IMR-90 (cell line): ENCODE results near the gene EIF4A3. TPM values are rescaled to one million over a fixed set of nuclear protein-coding genes. Genes with fewer than 3 reads are reported as not detected.

ENCODE experiments used
- ATAC-seq: fragments of 200-7000 bp; cut with Tn5 transposase; 2 replicates; pipeline ENCODE4 v1.9.1; 2020; ENCODE audit warnings: low read depth, mild to moderate bottlenecking, moderate library complexity
- BruUV-seq: library from RNA; stranded (reverse); fragments of 400-500 nt; replicated peaks from 2 replicates; lab custom pipeline; 2021; lab: Mats Ljungman, UMichigan
- CTCF ChIA-PET: fragments of 300-600 bp; formaldehyde crosslinking; extraction: SDS; loops from one replicate; lab custom pipeline; 2021; ENCODE audit warnings: antibody characterized with exemption; lab: Yijun Ruan, JAX
- POLR2A ChIA-PET: fragments of 300-600 bp; sonication (Branson Sonifier 250); formaldehyde crosslinking; loops from one replicate; lab custom pipeline; 2022; ENCODE audit warnings: antibody characterized with exemption; ENCODE audit not compliant: unreplicated experiment; lab: Charles Lee
- DNase-seq: peaks from one replicate; pipeline ENCODE4 v3.0.0; 2013
- H2AFZ ChIP-seq: replicated peaks from 2 replicates; pipeline ENCODE3; 2013; ENCODE audit warnings: low read length, mild to moderate bottlenecking; ENCODE audit not compliant: poor library complexity
- H2AK5ac ChIP-seq: 2 replicates; pipeline ENCODE4 v1.6.1; 2013; ENCODE audit warnings: low read depth, low read length, inconsistent platforms
- H2AK9ac ChIP-seq: replicated peaks from 2 replicates; pipeline ENCODE3; 2013; ENCODE audit warnings: mild to moderate bottlenecking, low read depth, low read length, moderate library complexity; ENCODE audit not compliant: poor library complexity
- H2BK120ac ChIP-seq: 2 replicates; pipeline ENCODE4 v1.6.1; 2013; ENCODE audit warnings: low read depth, low read length, inconsistent platforms
- H2BK15ac ChIP-seq: 3 replicates; pipeline ENCODE4 v1.6.1; 2013; ENCODE audit warnings: low read depth, low read length, inconsistent platforms
- H2BK20ac ChIP-seq: 2 replicates; pipeline ENCODE4 v1.6.1; 2013; ENCODE audit warnings: low read depth, mild to moderate bottlenecking, inconsistent platforms, low read length, moderate library complexity
- H2BK5ac ChIP-seq: 2 replicates; pipeline ENCODE4 v1.6.1; 2013; ENCODE audit warnings: mild to moderate bottlenecking, low read depth, low read length, inconsistent platforms; ENCODE audit not compliant: poor library complexity, severe bottlenecking
- H3K14ac ChIP-seq: replicated peaks from 2 replicates; pipeline ENCODE4 v1.6.1; 2013; ENCODE audit warnings: low read depth, low read length, inconsistent platforms
- H3K18ac ChIP-seq: 2 replicates; pipeline ENCODE4 v1.6.1; 2013; ENCODE audit warnings: low read depth, low read length, control low read depth
- H3K23ac ChIP-seq: 2 replicates; pipeline ENCODE4 v1.6.1; 2013; ENCODE audit warnings: low read depth, low read length, inconsistent platforms
- H3K27ac ChIP-seq: 2 replicates; pipeline ENCODE4 v1.5.1; 2013; ENCODE audit warnings: mild to moderate bottlenecking, control low read depth, low read length; ENCODE audit not compliant: insufficient read depth
- H3K27me3 ChIP-seq: 2 replicates; pipeline ENCODE4 v1.6.1; 2013; ENCODE audit warnings: low read length; ENCODE audit not compliant: control insufficient read depth, insufficient read depth
- H3K36me3 ChIP-seq: 2 replicates; pipeline ENCODE4 v1.6.1; 2013; ENCODE audit warnings: low read length, mixed read lengths; ENCODE audit not compliant: control insufficient read depth, insufficient read depth
- H3K4ac ChIP-seq: 2 replicates; pipeline ENCODE4 v1.6.1; 2013; ENCODE audit warnings: low read depth, low read length, inconsistent platforms
- H3K4me1 ChIP-seq: 2 replicates; pipeline ENCODE4 v1.6.1; 2013; ENCODE audit warnings: low read length, mixed read lengths; ENCODE audit not compliant: control insufficient read depth, insufficient read depth
- H3K4me2 ChIP-seq: 2 replicates; pipeline ENCODE4 v1.6.1; 2013; ENCODE audit warnings: low read depth, mild to moderate bottlenecking, control low read depth, low read length, moderate library complexity
- H3K4me3 ChIP-seq: 2 replicates; pipeline ENCODE4 v1.5.1; 2013; ENCODE audit warnings: low read depth, mild to moderate bottlenecking, control low read depth, low read length, moderate library complexity; ENCODE audit not compliant: insufficient read depth
- H3K56ac ChIP-seq: 2 replicates; pipeline ENCODE4 v1.6.1; 2013; ENCODE audit warnings: low read length, inconsistent platforms; ENCODE audit not compliant: insufficient read depth; ENCODE audit errors: extremely low read depth
- H3K79me1 ChIP-seq, 2 experiments: 2 replicates each; pipeline ENCODE4 v1.6.1; 2013; ENCODE audit warnings: low read length in 2 of 2, inconsistent platforms in 1 of 2, low read depth in 1 of 2
- H3K9ac ChIP-seq: 2 replicates; pipeline ENCODE4 v1.6.1; 2013; ENCODE audit warnings: low read depth, low read length, control low read depth
- H3K9me1 ChIP-seq: 2 replicates; pipeline ENCODE4 v1.6.1; 2013; ENCODE audit warnings: low read length, inconsistent platforms; ENCODE audit not compliant: insufficient read depth
- H3K9me3 ChIP-seq: 2 replicates; pipeline ENCODE4 v1.6.1; 2013; ENCODE audit warnings: low read length; ENCODE audit not compliant: control insufficient read depth, insufficient read depth
- H4K20me1 ChIP-seq: 2 replicates; pipeline ENCODE4 v1.6.1; 2013; ENCODE audit warnings: low read length, inconsistent platforms; ENCODE audit not compliant: insufficient read depth
- H4K5ac ChIP-seq: 2 replicates; pipeline ENCODE4 v1.6.1; 2013; ENCODE audit warnings: mild to moderate bottlenecking, low read depth, low read length, control low read depth
- H4K8ac ChIP-seq, 2 experiments: 2 replicates each; pipeline ENCODE4 v1.6.1; 2013; ENCODE audit warnings: low read depth in 2 of 2, low read length in 2 of 2, control low read depth in 1 of 2, inconsistent platforms in 1 of 2
- H4K91ac ChIP-seq: 2 replicates; pipeline ENCODE4 v1.6.1; 2013; ENCODE audit warnings: low read depth, low read length, inconsistent platforms; ENCODE audit not compliant: insufficient read depth
- BHLHE40 ChIP-seq: fragments of 150-350 bp; IDR thresholded peaks from 2 replicates; pipeline ENCODE4 v1.6.1; 2016; ENCODE audit warnings: mild to moderate bottlenecking, low read depth, low read length
- WGBS, 2 experiments: methylation state at CpG; one replicate each; pipeline versions ENCODE4 v1.1.5 to v1.1.7; 2013; ENCODE audit warnings: missing lambda C conversion rate in 2 of 2; ENCODE audit not compliant: insufficient read length in 1 of 2; ENCODE audit errors: extremely low coverage in 2 of 2; 5-methylcytosine and 5-hydroxymethylcytosine counted together
- dilution Hi-C: fragments of 300-500 bp; cut with HindIII; formaldehyde crosslinking; loops from one replicate; pipeline ENCODE4 v1.14.3; 2018; ENCODE audit warnings: low sequenced_read_pairs; ENCODE audit not compliant: unreplicated experiment
- in situ Hi-C: fragments of 300-500 bp; cut with MboI; formaldehyde crosslinking; loops from 3 replicates; pipeline ENCODE4 v1.14.3; 2019; ENCODE audit warnings: low sequenced_read_pairs, inconsistent platforms, mixed read lengths
- intact Hi-C: fragments of 100-400 bp; cut with micrococcal nuclease; formaldehyde crosslinking; loops from 2 replicates; pipeline ENCODE4 v1.10.0; 2022
- polyA plus RNA-seq, 3 experiments: library from polyadenylated mRNA; depleted of rRNA; stranded (reverse); fragments of >200 nt; gene quantifications; 2 replicates each; pipeline ENCODE4 v1.2.3, GENCODE V29; 2012; ENCODE audit warnings: low replicate concordance in 1 of 3
- total RNA-seq: library from RNA; depleted of rRNA; stranded (reverse); fragments of >200 nt; gene quantifications from 2 replicates; pipeline ENCODE4 v1.2.3, GENCODE V29; 2012
- TF ChIP-seq, protein P1 (sequence below): fragments of 150-350 bp; IDR thresholded peaks from 2 replicates; pipeline ENCODE4 v1.6.1; 2017; ENCODE audit warnings: mild to moderate bottlenecking, antibody characterized with exemption, low read length, low read depth

The EIF4A3 gene
- total and polyA plus RNA-seq, 2 of the 4 experiments (the other 2 are of a cell fraction): 85.3 to 97.1 TPM

DNA sequence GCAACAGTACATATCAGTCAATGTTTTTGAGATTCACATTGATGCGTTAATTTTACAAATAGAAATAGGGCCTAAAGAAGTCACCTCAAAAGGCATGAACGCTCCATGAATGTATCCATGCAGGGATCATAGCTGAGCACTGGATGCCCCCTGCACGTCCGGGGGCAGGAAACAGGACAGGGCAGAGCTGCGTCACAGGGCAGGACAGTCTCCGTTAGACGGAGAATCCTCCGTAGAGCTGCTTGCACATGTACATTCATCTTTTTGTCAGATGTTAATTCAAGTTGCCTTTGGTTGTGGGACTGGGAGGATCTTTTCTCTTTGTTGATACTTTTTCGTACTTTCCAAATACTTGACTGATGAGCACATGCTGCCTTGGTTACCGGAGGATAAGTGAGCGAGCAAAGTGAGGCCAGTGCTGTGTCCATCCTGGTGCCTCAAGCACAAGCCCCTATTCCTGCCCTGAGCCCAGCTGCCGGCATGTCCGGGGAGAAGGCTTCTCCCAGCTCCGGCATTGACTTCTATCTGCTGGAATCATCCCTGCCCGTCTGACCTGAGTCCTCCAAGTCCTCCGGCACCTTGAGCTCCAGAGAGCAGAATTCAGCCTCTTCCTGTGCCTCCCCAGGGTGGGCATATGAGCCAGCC, 30.5 kb downstream of the EIF4A3 start:
- peak overlapping the region; percentile 71; the same call in 1 of the 2 replicates for H3K14ac ChIP-seq
- H3K18ac ChIP-seq: no peak overlapping the region
- peak overlapping the region; percentile 50; the same call in 1 of the 2 replicates for H3K4ac ChIP-seq
- TF ChIP-seq, protein P1, sequence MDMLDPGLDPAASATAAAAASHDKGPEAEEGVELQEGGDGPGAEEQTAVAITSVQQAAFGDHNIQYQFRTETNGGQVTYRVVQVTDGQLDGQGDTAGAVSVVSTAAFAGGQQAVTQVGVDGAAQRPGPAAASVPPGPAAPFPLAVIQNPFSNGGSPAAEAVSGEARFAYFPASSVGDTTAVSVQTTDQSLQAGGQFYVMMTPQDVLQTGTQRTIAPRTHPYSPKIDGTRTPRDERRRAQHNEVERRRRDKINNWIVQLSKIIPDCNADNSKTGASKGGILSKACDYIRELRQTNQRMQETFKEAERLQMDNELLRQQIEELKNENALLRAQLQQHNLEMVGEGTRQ: no peak
- TF ChIP-seq BHLHE40: peak; percentile 48; the same call in 1 of the 2 replicates
- no peak overlapping the region for H3K23ac ChIP-seq
- POLR2A ChIA-PET: interaction anchor here (0.5 kb wide), 1 partner anchor 15 kb away, joined by 3 read pairs; no protein-coding TSS in a partner anchor
- H2AK5ac ChIP-seq: peak overlapping the region; percentile 36; the same call in 1 of the 2 replicates
- H3K56ac ChIP-seq: no peak overlapping the region
- H2BK120ac ChIP-seq: peak overlapping the region; percentile 72; the same call in 1 of the 2 replicates
- 0 out of 2 replicates have a peak overlapping the region, but pooled peaks have one; percentile 22 for H2BK20ac ChIP-seq
- no peak overlapping the region; the same call in 2 of the 3 replicates for H2BK15ac ChIP-seq
- H4K91ac ChIP-seq: no peak overlapping the region
- intact Hi-C loops (no loop called here), in situ Hi-C loops (no loop called here), dilution Hi-C loops (no loop called here)
- no peaks in the 10 kb centered on the region for H4K20me1 ChIP-seq
- peak overlapping the region; percentile 70 for H2AFZ ChIP-seq
- H3K27me3 ChIP-seq: no peaks in the 10 kb centered on the region
- peak overlapping the region in 1 of 2 experiments; percentile 56; a peak in 1 of 4 replicates for H4K8ac ChIP-seq
- no peak overlapping the region for H3K4me2 ChIP-seq
- DNase-seq (peak; percentile 69), ATAC-seq (peak; percentile 83)
- H4K5ac ChIP-seq: no peak overlapping the region
- H3K9me3 ChIP-seq: no peaks in the 10 kb centered on the region
- no peak overlapping the region for H3K9ac ChIP-seq
- 100% methylated on average over 4 of the region's 16 CpGs; no CpG with 5 or more reads in 1 of the 2 experiments for whole genome bisulfite sequencing, 2 experiments
- H3K79me1 ChIP-seq: no peaks in the 10 kb centered on the region
- peaks cover 7% of the 10 kb centered on the region for H3K9me1 ChIP-seq
- peak overlapping the region; percentile 55 for H2AK9ac ChIP-seq
- peaks cover 3% of the 10 kb centered on the region; the same call in 1 of the 2 replicates for H3K36me3 ChIP-seq
- H2BK5ac ChIP-seq: no peak overlapping the region
- CTCF ChIA-PET: interaction anchor here (1.5 kb wide), 1 partner anchor 15 kb away, joined by 4 read pairs; the partner anchor contains the start of gene GAA
- no peak overlapping the region for H3K27ac ChIP-seq
- H3K4me1 ChIP-seq: peaks cover 5% of the 10 kb centered on the region
- H3K4me3 ChIP-seq: no peak overlapping the region
- no TSS peak for BruUV-seq
